ENCODE data around the gene MTCL1. TPM values are rescaled to one million over a fixed set of nuclear protein-coding genes. Genes with fewer than 3 reads are reported as not detected.
A peak's percentile ranks its signal among the peaks of the same experiment; 100 is the strongest.

MTCL1 gene
- under 1 TPM; 0.40 to 0.56 TPM for total RNA-seq

DNA sequence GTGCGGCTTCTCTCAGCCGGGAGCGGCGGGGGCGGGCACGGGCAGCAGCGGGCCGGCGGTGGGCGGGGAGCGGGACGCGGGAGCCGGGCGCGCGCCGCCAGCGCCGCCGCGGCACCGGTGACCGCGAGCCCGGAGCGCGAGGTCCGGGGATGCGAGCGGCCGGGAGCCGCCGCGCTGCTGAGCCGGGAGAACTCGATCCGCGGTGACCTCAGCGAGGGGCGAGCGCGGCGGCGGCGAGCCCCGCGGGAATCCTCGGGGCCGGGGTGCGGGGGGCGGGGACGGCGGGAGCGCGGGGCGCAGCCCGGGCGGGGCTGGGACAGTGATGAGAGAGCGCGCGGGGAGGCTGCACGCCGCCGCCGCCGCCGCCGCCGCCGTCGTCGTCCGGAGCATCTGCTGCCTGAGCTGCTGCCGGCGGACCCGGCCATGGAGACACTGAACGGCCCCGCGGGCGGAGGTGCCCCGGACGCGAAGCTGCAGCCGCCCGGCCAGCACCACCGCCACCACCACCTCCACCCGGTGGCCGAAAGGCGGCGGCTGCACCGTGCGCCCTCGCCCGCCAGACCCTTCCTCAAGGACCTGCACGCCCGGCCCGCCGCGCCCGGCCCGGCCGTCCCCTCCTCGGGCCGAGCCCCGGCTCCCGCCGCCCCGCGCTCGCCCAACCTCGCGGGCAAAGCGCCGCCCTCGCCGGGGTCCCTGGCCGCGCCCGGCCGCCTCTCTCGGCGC lies at the start of gene MTCL1:
TSS of gene MTCL1 (plus strand) at position 319 of the 723 bp plus-strand sequence. CDS start at position 424, 105 bp downstream.
- H3K27me3 Mint-ChIP-seq = peaks cover 42% of the 10 kb centered on the region
- H3K27ac Mint-ChIP-seq = no peak within 1 kb of the TSS
- POLR2A ChIA-PET = no interaction called here
- DNase-seq = peak; percentile 25
- H3K4me3 Mint-ChIP-seq = peak within 1 kb of the TSS; percentile 84
- CTCF ChIA-PET = interaction anchor here (0.6 to 1.7 kb wide), 3 partner anchors 8 to 118 kb away, joined by 3 to 7 read pairs (median 3); no protein-coding TSS in a partner anchor
- no peaks in the 10 kb centered on the region for H3K9me3 Mint-ChIP-seq
- peaks cover 2% of the 10 kb centered on the region for H3K36me3 Mint-ChIP-seq
- H3K4me1 Mint-ChIP-seq (ENCODE audit: low read depth) = peaks cover 14% of the 10 kb centered on the region
- intact Hi-C loops (cut with micrococcal nuclease) = loop anchor here (2.0 to 10.0 kb wide), 4 partner anchors 93 to 909 kb away; partner anchors contain the start of genes ANKRD12, PPP4R1 and TWSG1

DNA sequence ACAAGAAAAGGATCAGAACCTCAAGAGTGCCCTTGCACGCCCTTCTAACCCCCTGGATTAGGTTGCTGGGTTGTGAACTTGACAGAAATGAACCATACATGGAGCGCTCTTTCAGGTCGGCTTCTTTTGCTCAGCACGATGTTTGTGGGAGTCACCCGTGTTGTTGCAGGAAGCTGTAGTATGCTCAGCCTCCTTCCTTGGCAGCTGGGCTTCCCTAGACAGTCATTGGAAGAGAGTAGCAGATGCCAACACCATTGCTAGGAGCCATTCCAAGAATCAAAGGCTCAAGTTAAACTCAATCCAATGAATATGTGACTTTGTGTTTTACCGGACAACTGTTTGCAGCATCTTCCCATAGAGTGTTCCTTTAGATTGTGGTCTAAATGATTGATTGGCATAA lies 49.1 kb upstream of the MTCL1 start:
- POLR2A ChIA-PET = no interaction called here
- Mint-ChIP-seq H3K4me1 (ENCODE audit: low read depth) (no peaks in the 10 kb centered on the region), H3K9me3 (no peaks in the 10 kb centered on the region), H3K27ac (no peak overlapping the region), H3K27me3 (peaks cover 16% of the 10 kb centered on the region), H3K4me3 (no peak overlapping the region), H3K36me3 (no peaks in the 10 kb centered on the region)
- DNase-seq = no peak
- intact Hi-C loops (cut with micrococcal nuclease) = no loop called here
- CTCF ChIA-PET = interaction anchor here (0.7 to 4.8 kb wide), 3 partner anchors 40 to 335 kb away, joined by 3 to 62 read pairs (median 20); no protein-coding TSS in a partner anchor

DNA sequence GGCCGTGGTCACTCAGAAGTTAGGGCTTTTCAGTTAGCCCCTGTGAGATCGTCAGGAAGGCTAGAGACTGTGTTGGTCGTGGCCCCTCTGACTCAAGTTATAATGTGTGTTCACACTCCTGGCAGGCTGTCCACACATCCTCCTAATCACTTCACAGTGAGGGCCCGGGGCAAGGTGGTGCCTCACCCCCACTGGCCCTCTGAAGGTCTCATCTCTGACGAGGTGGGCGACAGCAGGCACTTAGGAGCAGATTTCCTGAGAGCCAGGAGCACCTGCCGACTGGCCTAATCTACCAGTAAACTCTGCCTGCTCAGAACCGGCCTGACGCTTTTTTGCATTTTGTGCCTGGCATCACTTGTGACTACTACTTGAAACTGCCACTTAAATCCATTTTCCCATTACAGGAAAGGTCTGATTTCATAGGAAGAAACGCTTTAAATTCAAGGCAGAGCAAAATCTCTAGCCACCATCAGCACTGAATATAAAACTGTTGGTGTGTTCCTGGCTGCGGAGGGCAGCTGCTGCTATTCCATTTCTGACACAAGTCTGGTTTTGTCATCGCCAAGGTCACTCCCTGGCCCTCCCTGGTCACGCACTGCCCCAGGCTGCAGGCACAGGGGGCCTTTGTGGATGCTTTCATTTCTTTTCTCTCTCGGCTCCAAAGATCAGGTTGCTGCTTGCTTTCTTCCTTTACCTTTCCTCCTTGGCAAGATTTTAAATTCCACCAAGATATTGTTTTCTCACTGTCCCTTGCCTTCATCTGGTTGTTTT lies 48.1 kb upstream of the MTCL1 start:
- ChIA-PET POLR2A (no interaction called here), CTCF (no interaction called here)
- no peaks in the 10 kb centered on the region for H3K4me1 Mint-ChIP-seq (ENCODE audit: low read depth)
- intact Hi-C loops (cut with micrococcal nuclease) = no loop called here
- H3K36me3 Mint-ChIP-seq = no peaks in the 10 kb centered on the region
- no peak overlapping the region for H3K4me3 Mint-ChIP-seq
- no peaks in the 10 kb centered on the region for H3K9me3 Mint-ChIP-seq
- DNase-seq = no peak
- peaks cover 13% of the 10 kb centered on the region for H3K27me3 Mint-ChIP-seq
- H3K27ac Mint-ChIP-seq = no peak overlapping the region

DNA sequence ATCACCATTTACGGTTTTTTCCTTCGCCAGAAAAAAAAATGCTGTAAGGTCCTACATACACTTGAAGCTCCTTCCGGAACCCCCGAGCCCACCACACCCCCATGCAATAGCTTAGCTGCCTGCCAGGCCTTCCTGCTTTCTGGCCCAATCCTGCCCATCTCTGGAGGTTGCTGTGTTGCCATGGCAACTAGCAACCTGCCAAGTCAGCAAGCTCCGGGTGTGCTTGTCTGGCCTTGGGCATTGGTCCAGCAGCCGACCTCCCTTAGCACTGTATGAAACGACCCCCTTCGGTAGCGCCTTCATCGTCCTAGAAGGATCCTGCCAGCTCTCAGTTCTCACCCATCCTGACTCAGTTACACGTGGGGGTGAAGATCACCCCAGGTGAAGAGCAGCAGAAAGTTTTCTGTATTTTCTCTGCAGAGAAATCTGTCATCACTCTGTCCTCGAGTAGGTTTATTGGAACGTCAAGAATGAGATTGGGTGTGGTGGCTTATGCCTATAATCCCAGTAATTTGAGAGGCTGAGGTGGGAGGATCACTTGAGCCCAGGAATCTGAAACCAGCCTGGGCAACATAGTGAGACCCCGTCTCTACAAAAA lies 47.4 kb upstream of the MTCL1 start:
- POLR2A ChIA-PET = no interaction called here
- intact Hi-C loops (cut with micrococcal nuclease) = no loop called here

DNA sequence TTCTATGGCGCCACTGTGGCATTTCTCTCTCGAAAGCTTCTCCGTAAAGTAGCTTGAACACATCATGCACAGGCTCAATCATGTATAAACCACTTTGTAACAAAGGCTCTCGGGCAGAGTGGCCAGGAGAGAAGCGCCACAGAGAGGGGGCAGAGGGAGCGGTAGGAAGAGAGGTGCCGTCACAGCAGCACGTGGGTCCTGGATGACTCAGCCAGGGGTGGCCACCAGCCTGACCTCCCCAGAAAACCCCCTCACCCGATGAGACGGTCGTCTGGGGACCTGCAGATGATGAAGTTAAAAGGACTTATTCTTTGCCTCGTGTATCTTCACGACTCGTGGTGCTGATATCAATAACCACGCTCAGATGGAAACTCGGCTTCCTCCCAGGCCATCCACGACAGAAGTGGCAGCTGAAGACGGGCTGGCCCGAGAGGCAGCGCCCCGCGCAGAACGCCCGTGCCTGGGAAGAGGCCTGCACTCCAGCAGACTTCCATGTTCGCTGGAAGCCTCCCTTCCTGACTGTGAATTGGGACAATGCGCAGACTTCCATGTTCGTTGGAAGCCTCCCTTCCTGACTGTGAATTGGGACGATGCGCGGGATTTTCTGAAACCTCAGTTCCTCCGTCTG lies 46.4 kb upstream of the MTCL1 start:
- CTCF ChIA-PET = no interaction called here
- POLR2A ChIA-PET = no interaction called here
- no peak overlapping the region for H3K27ac Mint-ChIP-seq

More for the DNA sequence above, 47.4 kb upstream of the MTCL1 start:
- CTCF ChIA-PET = no interaction called here
- Mint-ChIP-seq H3K36me3 (no peaks in the 10 kb centered on the region), H3K9me3 (no peaks in the 10 kb centered on the region), H3K27me3 (peaks cover 13% of the 10 kb centered on the region), H3K27ac (no peak overlapping the region), H3K4me1 (ENCODE audit: low read depth) (no peaks in the 10 kb centered on the region), H3K4me3 (no peak overlapping the region)
- no peak for DNase-seq

DNA sequence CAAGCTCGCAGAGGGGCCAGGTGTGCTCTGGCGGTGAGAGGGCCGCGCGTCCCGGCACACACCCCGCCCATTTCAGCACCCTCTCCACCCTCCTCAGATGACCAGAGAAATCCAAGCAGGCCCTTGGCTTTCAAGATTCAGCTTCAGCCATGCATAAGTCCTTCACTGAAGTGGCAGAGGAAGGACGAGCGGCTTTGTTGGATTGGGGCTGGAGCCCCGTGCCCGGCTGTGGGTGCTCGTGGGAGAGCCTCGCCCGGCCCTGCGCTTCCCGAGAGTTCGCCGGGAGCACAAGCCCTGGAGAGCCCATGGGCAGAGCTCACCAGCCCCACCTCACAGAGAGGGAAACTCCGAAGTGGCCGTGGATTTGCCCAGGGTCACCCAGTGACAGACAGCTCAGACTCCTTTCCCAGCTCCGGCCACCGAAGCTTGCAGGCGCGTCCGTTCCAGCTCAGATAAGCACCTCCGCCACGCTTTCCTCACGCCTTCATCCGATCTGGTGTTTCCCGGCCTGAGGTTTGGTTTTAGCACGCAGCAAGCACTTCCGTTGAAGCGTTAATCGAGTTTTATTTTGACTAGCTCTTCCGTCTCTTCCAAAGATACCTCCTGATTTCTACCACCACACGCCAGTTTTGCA lies 45.6 kb upstream of the MTCL1 start:
- H3K27me3 Mint-ChIP-seq = peaks cover 6% of the 10 kb centered on the region
- CTCF ChIA-PET = interaction anchor here (1.8 kb wide), 1 partner anchor 328 kb away, joined by 8 read pairs; no protein-coding TSS in a partner anchor
- no peak for DNase-seq
- H3K36me3 Mint-ChIP-seq = no peaks in the 10 kb centered on the region
- no peaks in the 10 kb centered on the region for H3K4me1 Mint-ChIP-seq (ENCODE audit: low read depth)
- H3K27ac Mint-ChIP-seq = no peak overlapping the region
- POLR2A ChIA-PET = interaction anchor here (0.7 kb wide), 1 partner anchor 660 kb away, joined by 3 read pairs; no protein-coding TSS in a partner anchor
- H3K9me3 Mint-ChIP-seq = no peaks in the 10 kb centered on the region
- intact Hi-C loops (cut with micrococcal nuclease) = no loop called here
- no peak overlapping the region for H3K4me3 Mint-ChIP-seq

More for the DNA sequence above, 46.4 kb upstream of the MTCL1 start:
- Mint-ChIP-seq H3K4me1 (ENCODE audit: low read depth) (no peaks in the 10 kb centered on the region), H3K36me3 (no peaks in the 10 kb centered on the region), H3K9me3 (no peaks in the 10 kb centered on the region), H3K27me3 (peaks cover 10% of the 10 kb centered on the region), H3K4me3 (no peak overlapping the region)
- intact Hi-C loops (cut with micrococcal nuclease) = no loop called here
- no peak for DNase-seq

DNA sequence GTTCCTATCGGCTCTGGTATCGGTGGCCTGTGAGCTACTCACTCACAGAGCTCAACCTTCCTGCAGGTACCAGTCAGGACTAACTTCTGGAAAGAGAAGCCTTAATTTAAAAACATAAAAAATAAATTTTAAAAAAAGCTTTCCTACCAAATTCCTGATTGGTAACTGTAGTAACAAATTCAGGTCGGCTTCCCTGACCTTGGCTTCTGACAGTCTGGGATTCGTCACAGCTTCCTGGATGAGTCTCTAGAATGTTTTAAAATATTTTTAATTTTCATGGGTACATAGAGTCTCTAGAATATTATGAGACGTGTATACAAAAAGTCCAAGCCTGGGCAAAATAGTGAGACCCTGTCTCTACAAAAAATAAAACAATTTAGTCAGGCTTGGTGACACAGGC lies 45.0 kb upstream of the MTCL1 start:
- ChIA-PET POLR2A (interaction anchor here (0.7 kb wide), 1 partner anchor 659 kb away, joined by 3 read pairs; no protein-coding TSS in a partner anchor), CTCF (interaction anchor here (1.8 kb wide), 1 partner anchor 328 kb away, joined by 8 read pairs; no protein-coding TSS in a partner anchor)
- Mint-ChIP-seq H3K36me3 (no peaks in the 10 kb centered on the region), H3K4me3 (no peak overlapping the region), H3K27me3 (peaks cover 2% of the 10 kb centered on the region), H3K27ac (no peak overlapping the region), H3K9me3 (no peaks in the 10 kb centered on the region), H3K4me1 (ENCODE audit: low read depth) (no peaks in the 10 kb centered on the region)
- intact Hi-C loops (cut with micrococcal nuclease) = no loop called here
- no peak for DNase-seq

DNA sequence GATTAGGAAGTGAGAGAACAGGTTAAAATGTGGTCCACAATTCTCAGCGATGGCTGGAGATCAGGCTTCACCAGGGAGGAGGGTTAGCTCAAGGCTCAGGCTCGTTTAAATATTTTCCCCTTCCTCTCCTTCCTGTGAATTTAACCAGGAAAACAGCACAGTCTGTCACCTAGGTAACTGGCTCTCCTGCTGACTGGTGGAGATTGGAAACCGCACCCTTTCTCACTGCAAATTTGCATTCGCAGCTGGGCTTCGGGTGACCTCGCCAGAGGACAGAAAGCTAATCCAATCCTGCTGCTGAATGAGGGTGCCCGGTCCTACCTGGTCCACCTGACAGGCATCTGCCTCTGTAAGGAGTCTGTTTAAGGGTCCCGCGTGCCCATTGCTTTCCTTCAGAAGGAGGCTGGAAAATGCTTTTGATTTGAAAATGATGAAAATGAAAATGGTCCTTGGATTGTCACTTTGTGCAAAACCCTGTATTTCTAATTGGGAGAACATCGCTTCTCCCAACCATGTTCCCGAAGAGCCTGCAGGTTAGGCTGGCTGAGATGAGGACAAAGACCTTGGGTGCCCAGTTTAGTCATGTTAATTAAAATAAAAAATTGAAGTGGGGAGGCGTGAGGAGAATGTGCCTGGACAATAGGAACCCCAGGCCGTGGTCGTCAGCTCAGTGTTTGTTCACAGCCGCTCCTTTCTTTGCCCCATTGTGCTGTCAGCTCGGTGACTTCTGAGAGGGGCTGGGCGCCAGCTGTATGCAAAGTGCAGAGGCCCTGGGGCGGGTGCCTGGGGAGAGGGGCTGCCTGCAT lies 43.4 kb upstream of the MTCL1 start:
- ChIA-PET CTCF (interaction anchor here (1.1 kb wide), 2 partner anchors 8 to 326 kb away, joined by 3 to 6 read pairs; no protein-coding TSS in a partner anchor), POLR2A (no interaction called here)
- Mint-ChIP-seq H3K27me3 (peaks cover 2% of the 10 kb centered on the region), H3K27ac (no peak overlapping the region), H3K4me3 (no peak overlapping the region), H3K4me1 (ENCODE audit: low read depth) (no peaks in the 10 kb centered on the region), H3K36me3 (no peaks in the 10 kb centered on the region), H3K9me3 (no peaks in the 10 kb centered on the region)
- no peak for DNase-seq
- intact Hi-C loops (cut with micrococcal nuclease) = no loop called here

DNA sequence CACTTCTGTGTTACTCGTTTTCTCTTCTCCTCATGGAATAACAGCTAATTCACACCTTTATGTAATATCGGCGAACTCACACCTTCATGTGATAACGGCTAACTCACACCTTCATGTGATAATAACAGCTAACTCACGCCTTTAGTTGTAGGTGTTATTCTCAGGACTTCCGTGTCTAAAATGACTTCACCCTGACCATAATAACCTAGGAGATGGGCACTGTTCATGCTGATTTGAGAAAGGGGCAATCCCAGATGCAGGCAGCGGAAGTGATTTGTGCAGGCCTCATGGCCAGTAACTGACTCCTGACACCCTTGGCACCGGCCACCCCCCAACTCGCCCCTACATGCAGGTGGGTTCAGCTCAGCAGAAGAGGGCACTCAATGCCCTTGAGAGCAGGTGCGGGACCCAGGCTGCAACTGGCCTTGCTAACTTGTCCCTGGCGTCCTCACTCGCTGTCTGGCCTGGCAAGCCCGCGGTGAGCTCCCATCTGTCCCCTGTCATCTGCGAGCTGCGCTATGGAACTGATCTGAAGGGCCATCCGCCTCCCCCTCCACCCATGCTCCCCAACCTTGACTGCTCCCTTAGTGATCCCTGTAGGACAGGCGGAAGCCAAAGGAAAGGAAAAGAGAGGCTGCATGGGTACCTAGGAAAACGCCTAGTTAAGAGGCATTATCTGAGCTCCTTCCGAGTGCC lies 42.6 kb upstream of the MTCL1 start:
- Mint-ChIP-seq H3K36me3 (no peaks in the 10 kb centered on the region), H3K9me3 (no peaks in the 10 kb centered on the region), H3K4me1 (ENCODE audit: low read depth) (no peaks in the 10 kb centered on the region), H3K27me3 (peaks cover 2% of the 10 kb centered on the region), H3K27ac (no peak overlapping the region), H3K4me3 (no peak overlapping the region)
- intact Hi-C loops (cut with micrococcal nuclease) = no loop called here
- POLR2A ChIA-PET = no interaction called here
- DNase-seq = no peak
- CTCF ChIA-PET = interaction anchor here (0.6 to 1.1 kb wide), 2 partner anchors 9 to 325 kb away, joined by 3 to 6 read pairs; no protein-coding TSS in a partner anchor

DNA sequence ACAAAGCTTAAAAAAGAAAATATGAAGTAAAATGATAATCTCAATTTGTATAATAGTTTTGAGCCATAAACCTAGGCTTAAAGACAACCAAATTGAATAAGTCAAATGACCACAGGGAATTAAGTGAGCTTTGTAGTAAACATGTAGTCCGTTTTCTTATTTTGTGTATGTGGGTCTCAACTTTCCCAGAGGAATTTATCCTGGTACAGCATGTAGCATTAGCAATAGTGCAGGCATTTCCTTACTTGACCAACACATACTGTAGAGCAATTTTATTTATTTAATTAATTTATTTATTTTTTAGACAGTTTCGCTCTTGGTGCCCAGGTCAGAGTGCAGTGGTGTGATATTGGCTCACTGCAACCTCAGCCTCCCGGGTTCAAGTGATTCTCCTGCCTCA lies 37.5 kb upstream of the MTCL1 start:
- POLR2A ChIA-PET = no interaction called here

More for the DNA sequence above, 37.5 kb upstream of the MTCL1 start:
- Mint-ChIP-seq H3K4me3 (no peak overlapping the region), H3K36me3 (no peaks in the 10 kb centered on the region), H3K27ac (no peak overlapping the region), H3K27me3 (peaks cover 2% of the 10 kb centered on the region), H3K9me3 (no peaks in the 10 kb centered on the region), H3K4me1 (ENCODE audit: low read depth) (no peaks in the 10 kb centered on the region)
- intact Hi-C loops (cut with micrococcal nuclease) = no loop called here
- DNase-seq = no peak
- CTCF ChIA-PET = no interaction called here

Data from activated CD4-positive, alpha-beta memory T cell treated with anti-CD3 and anti-CD28 coated beads for 36 hours (primary cell).